ENCODE measurements around the gene KY.

Gene KY

GRCh38 chr3:134618478-134619300 lies 32.1 kb downstream of the KY start:
- no peak for DNase-seq

GRCh38 chr3:134617608-134618477 lies 33.0 kb downstream of the KY start:
- peak; percentile 30 for DNase-seq

GRCh38 chr3:134615743-134616142 lies 35.1 kb downstream of the KY start:
- no peak for DNase-seq

- DNase-seq: no peak
Observed at GRCh38 chr3:134614955-134615354, 35.9 kb downstream of the KY start.

GRCh38 chr3:134613006-134613520 lies 37.8 kb downstream of the KY start:
- DNase-seq: no peak

GRCh38 chr3:134611516-134611915 lies 39.3 kb downstream of the KY start:
- DNase-seq: no peak

- DNase-seq: no peak
Observed at GRCh38 chr3:134610432-134611385, 40.1 kb downstream of the KY start.

- DNase-seq: no peak
Observed at GRCh38 chr3:134609821-134610431, 40.9 kb downstream of the KY start.

GRCh38 chr3:134608771-134609435 lies 41.9 kb downstream of the KY start:
- DNase-seq: no peak

GRCh38 chr3:134608023-134608770 lies 42.6 kb downstream of the KY start:
- DNase-seq: no peak

GRCh38 chr3:134607054-134608022 lies 43.5 kb downstream of the KY start:
- no peak for DNase-seq

GRCh38 chr3:134606033-134607025 lies 44.5 kb downstream of the KY start:
- no peak for DNase-seq

- no peak for DNase-seq
Observed at GRCh38 chr3:134605556-134605955, 45.3 kb downstream of the KY start.

GRCh38 chr3:134603956-134604355 lies 46.9 kb downstream of the KY start:
- no peak for DNase-seq

GRCh38 chr3:134603480-134603879 lies 47.3 kb downstream of the KY start:
- no peak for DNase-seq

- DNase-seq: no peak
Observed at GRCh38 chr3:134602440-134602814, 48.4 kb downstream of the KY start.

- DNase-seq: peak; percentile 33
Observed at GRCh38 chr3:134601539-134602439, 49.0 kb downstream of the KY start.

All from activated CD8-positive, alpha-beta memory T cell treated with anti-CD3 and anti-CD28 coated beads for 24 hours (primary cell).